B cell (primary cell): ENCODE data around the gene SMARCC2. TPM values are rescaled to one million over a fixed set of nuclear protein-coding genes. Genes with fewer than 3 reads are reported as not detected.

Experiments
- ATAC-seq: fragments of 200-7000 bp; cut with Tn5 transposase; one replicate; pipeline ENCODE4 v1.10.0; 2021; ENCODE audit warnings: low read depth, mild to moderate bottlenecking, moderate number of reproducible peaks, moderate library complexity
- CTCF ChIA-PET: fragments of 350-600 bp; sonication (Branson Sonifier 250); formaldehyde crosslinking; loops from one replicate; lab custom pipeline; 2021; ENCODE audit warnings: antibody characterized with exemption, inconsistent platforms; lab: Charles Lee
- POLR2A ChIA-PET: fragments of 350-600 bp; sonication (Branson Sonifier 250); formaldehyde crosslinking; loops from one replicate; lab custom pipeline; 2021; ENCODE audit warnings: antibody characterized with exemption; lab: Charles Lee
- DNase-seq: peaks from one replicate; pipeline ENCODE4 v3.0.0; 2013
- H2AFZ ChIP-seq: 2 replicates; pipeline ENCODE4 v1.6.1; 2012; ENCODE audit warnings: mild to moderate bottlenecking, low read depth, low read length; ENCODE audit not compliant: insufficient read depth, poor library complexity, severe bottlenecking
- H3K27ac ChIP-seq, 2 donors: 1 replicate in 1 of 2; 2 replicates in 1 of 2; pipeline ENCODE4 v1.5.1; 2012 to 2013; ENCODE audit warnings: low read length in 2 of 2, mild to moderate bottlenecking in 2 of 2, moderate library complexity in 1 of 2
- H3K27me3 ChIP-seq, 4 experiments: fragments of 200-600 bp in 1 of 4; sonication (generic) in 1 of 4; replicated peaks in 1 of 4; 1 replicate in 2 of 4; 2 replicates in 2 of 4; pipeline versions ENCODE4 v1.6.1 to v1.7.0; 2013 to 2016; ENCODE audit warnings: low read length in 3 of 4, mild to moderate bottlenecking in 2 of 4, mixed read lengths in 1 of 4, moderate library complexity in 1 of 4; ENCODE audit not compliant: insufficient read depth in 4 of 4, control insufficient read depth in 3 of 4; ENCODE audit errors: control extremely low read depth in 1 of 4
- H3K36me3 ChIP-seq, 2 experiments: replicated peaks in 1 of 2; 1 replicate in 1 of 2; 2 replicates in 1 of 2; pipeline versions ENCODE4 v1.6.1 to v1.7.1; 2013; ENCODE audit warnings: low read length in 1 of 2; ENCODE audit not compliant: insufficient read depth in 2 of 2, control insufficient read depth in 1 of 2; ENCODE audit errors: control extremely low read depth in 1 of 2, extremely low read depth in 1 of 2
- H3K4me1 ChIP-seq, 2 donors: fragments of 200-600 bp in 1 of 2; sonication (generic) in 1 of 2; 1 replicate in 1 of 2; 2 replicates in 1 of 2; pipeline versions ENCODE4 v1.5.1 to v1.6.1; 2013 to 2017; ENCODE audit warnings: low read length in 2 of 2; ENCODE audit not compliant: control insufficient read depth in 2 of 2, insufficient read depth in 2 of 2
- H3K4me2 ChIP-seq: replicated peaks from 2 replicates; pipeline ENCODE3; 2012; ENCODE audit warnings: mild to moderate bottlenecking, low read depth, low read length; ENCODE audit not compliant: poor library complexity, severe bottlenecking
- H3K4me3 ChIP-seq, 5 experiments: fragments of 200-600 bp in 1 of 5; sonication (generic) in 1 of 5; 1 replicate in 3 of 5; 2 replicates in 2 of 5; pipeline versions ENCODE4 v1.5.1 to v1.7.0; 2011 to 2016; ENCODE audit warnings: low read length in 4 of 5, mild to moderate bottlenecking in 4 of 5, low read depth in 2 of 5, control low read depth in 1 of 5, moderate library complexity in 1 of 5; ENCODE audit not compliant: insufficient read depth in 1 of 5; ENCODE audit errors: control extremely low read depth in 1 of 5, extremely low read depth in 1 of 5
- H3K79me2 ChIP-seq: fragments of 200-600 bp; sonication (generic); one replicate; pipeline ENCODE4 v1.6.0; 2016; ENCODE audit warnings: low read length; ENCODE audit not compliant: control insufficient read depth, insufficient read depth
- H3K9ac ChIP-seq: fragments of 200-600 bp; sonication (generic); 2 replicates; pipeline ENCODE4 v1.6.1; 2017; ENCODE audit warnings: mild to moderate bottlenecking, low read length, moderate library complexity
- H3K9me3 ChIP-seq, 3 donors: one replicate each; pipeline versions ENCODE4 v1.6.1 to v1.7.1; 2013; ENCODE audit warnings: low read length in 2 of 3; ENCODE audit not compliant: control insufficient read depth in 2 of 3, insufficient read depth in 1 of 3; ENCODE audit errors: control extremely low read depth in 1 of 3
- H4K20me1 ChIP-seq: 2 replicates; pipeline ENCODE4 v1.6.0; 2012; ENCODE audit warnings: mild to moderate bottlenecking, low read length; ENCODE audit not compliant: insufficient read depth, control insufficient read depth, poor library complexity, severe bottlenecking
- H3K27ac Mint-ChIP-seq: one replicate; pipeline ENCODE4 v1.8.0; 2021; ENCODE audit warnings: mixed read lengths
- H3K27me3 Mint-ChIP-seq: one replicate; pipeline ENCODE4 v1.8.0; 2021; ENCODE audit warnings: mixed read lengths
- H3K4me1 Mint-ChIP-seq: one replicate; pipeline ENCODE4 v1.8.0; 2021; ENCODE audit warnings: mixed read lengths
- H3K4me3 Mint-ChIP-seq: one replicate; pipeline ENCODE4 v1.8.0; 2021; ENCODE audit warnings: mixed read lengths
- H3K9me3 Mint-ChIP-seq: one replicate; pipeline ENCODE4 v1.8.0; 2022; ENCODE audit warnings: mixed read lengths; ENCODE audit not compliant: insufficient read depth
- CTCF ChIP-seq: fragments of 200-600 bp; IDR thresholded peaks from one replicate; pipeline ENCODE4 v1.8.0; 2022; ENCODE audit warnings: antibody characterized with exemption, mild to moderate bottlenecking
- EZH2 ChIP-seq: IDR thresholded peaks from 2 replicates; pipeline ENCODE4 v1.6.1; 2012; ENCODE audit warnings: borderline replicate concordance, low read depth, mild to moderate bottlenecking, moderate library complexity, low read length; ENCODE audit not compliant: insufficient read depth, poor library complexity, severe bottlenecking
- WGBS: methylation state at CpG from one replicate; pipeline ENCODE4 v1.1.5; 2013; ENCODE audit warnings: missing lambda C conversion rate; ENCODE audit not compliant: insufficient coverage; 5-methylcytosine and 5-hydroxymethylcytosine counted together
- intact Hi-C: fragments of 100-400 bp; cut with micrococcal nuclease; formaldehyde crosslinking; loops from one replicate; pipeline ENCODE4 v1.10.0; 2022
- polyA plus RNA-seq: library from polyadenylated mRNA; depleted of rRNA; stranded (reverse); fragments of >200 nt; gene quantifications from 2 replicates; pipeline ENCODE4 v1.2.3, GENCODE V29; 2012
- total RNA-seq, 2 donors: library from RNA; stranded (reverse); fragments of 120-200 nt in 1 of 2; gene quantifications; 1 replicate in 1 of 2; 2 replicates in 1 of 2; pipeline versions ENCODE4 v1.2.3 to v1.2.4, GENCODE V29; 2013 to 2022

SMARCC2 gene
- total and polyA plus RNA-seq, 2 donors (not counting 1 experiment from before 2014, with no cell fraction given), result 70.4 to 198 TPM

- no peaks in the 10 kb centered on the region for H3K27me3 ChIP-seq
- H3K36me3 ChIP-seq, result no peaks in the 10 kb centered on the region
- peaks cover 10 to 23% of the 10 kb centered on the region in 2 donors for H3K4me1 ChIP-seq
- no peaks in the 10 kb centered on the region for H3K27me3 Mint-ChIP-seq
- no peak overlapping the region for H3K4me3 ChIP-seq
- no peak overlapping the region for H3K27ac ChIP-seq
- 71% methylated on average over 1 of the region's 1 CpG for WGBS
- H4K20me1 ChIP-seq, result no peaks in the 10 kb centered on the region
- peak overlapping the region; percentile 24 for H3K4me2 ChIP-seq
- POLR2A ChIA-PET, result interaction anchor here (0.8 to 1.2 kb wide), 2 partner anchors 15 to 29 kb away, joined by 3 to 6 read pairs; partner anchors contain the start of gene RNF41
- no peak for ATAC-seq
- H3K79me2 ChIP-seq, result peaks cover 11% of the 10 kb centered on the region
- no peaks in the 10 kb centered on the region for H3K9me3 Mint-ChIP-seq
- peak overlapping the region; percentile 50 for H3K27ac Mint-ChIP-seq
- peaks cover 34% of the 10 kb centered on the region for H3K4me1 Mint-ChIP-seq
- no peak overlapping the region for H3K9ac ChIP-seq
- peak overlapping the region; percentile 27 for H3K4me3 Mint-ChIP-seq
- CTCF ChIA-PET, result interaction anchor here (0.9 to 6.7 kb wide), 14 partner anchors 8 to 454 kb away, joined by 3 to 247 read pairs (median 10); partner anchors contain the start of genes ANKRD52, ESYT1, NABP2 and RNF41
- peak overlapping the region; percentile 81 for H2AFZ ChIP-seq
- peak; percentile 86 for DNase-seq
- no peaks in the 10 kb centered on the region for H3K9me3 ChIP-seq
- no peak for TF ChIP-seq EZH2
- TF ChIP-seq CTCF, result peak; percentile 87
- intact Hi-C loops, result loop anchor here (1.0 to 5.0 kb wide), 9 partner anchors 16 to 308 kb away; partner anchors contain the start of genes ANKRD52, CNPY2, COQ10A and NABP2
Measured at GRCh38 chr12:56193025-56193578, 3.8 kb upstream of the SMARCC2 start.

GRCh38 chr12:56192582-56192981, 3.3 kb upstream of the SMARCC2 start:
- Mint-ChIP-seq H3K4me3 (peak overlapping the region; percentile 27), H3K9me3 (no peaks in the 10 kb centered on the region), H3K27me3 (no peaks in the 10 kb centered on the region), H3K4me1 (peaks cover 39% of the 10 kb centered on the region), H3K27ac (no peak overlapping the region)
- ChIA-PET CTCF (interaction anchor here (0.8 to 6.7 kb wide), 17 partner anchors 9 to 454 kb away, joined by 3 to 247 read pairs (median 6); partner anchors contain the start of genes ANKRD52, ESYT1, NABP2 and RNF41), POLR2A (interaction anchor here (0.8 to 1.2 kb wide), 2 partner anchors 15 to 29 kb away, joined by 3 to 6 read pairs; partner anchors contain the start of gene RNF41)
- no peaks in the 10 kb centered on the region for H3K9me3 ChIP-seq
- H3K27ac ChIP-seq, result no peak overlapping the region
- H3K79me2 ChIP-seq, result peaks cover 16% of the 10 kb centered on the region
- no peak overlapping the region for H3K4me3 ChIP-seq
- intact Hi-C loops, result loop anchor here (2.0 to 5.0 kb wide), 5 partner anchors 16 to 308 kb away; partner anchors contain the start of genes CNPY2, COQ10A and TIMELESS
- H3K36me3 ChIP-seq, result no peaks in the 10 kb centered on the region
- no peaks in the 10 kb centered on the region for H4K20me1 ChIP-seq
- H3K27me3 ChIP-seq, result no peaks in the 10 kb centered on the region
- DNase-seq, result no peak
- no peak overlapping the region for H3K4me2 ChIP-seq
- no peak for TF ChIP-seq EZH2
- no peak for TF ChIP-seq CTCF
- ATAC-seq, result no peak
- peak overlapping the region; percentile 4 for H2AFZ ChIP-seq
- H3K4me1 ChIP-seq, result peaks cover 15 to 28% of the 10 kb centered on the region in 2 donors
- H3K9ac ChIP-seq, result no peak overlapping the region
